ENCODE measurements around the gene BBS5.

The BBS5 gene

DNA sequence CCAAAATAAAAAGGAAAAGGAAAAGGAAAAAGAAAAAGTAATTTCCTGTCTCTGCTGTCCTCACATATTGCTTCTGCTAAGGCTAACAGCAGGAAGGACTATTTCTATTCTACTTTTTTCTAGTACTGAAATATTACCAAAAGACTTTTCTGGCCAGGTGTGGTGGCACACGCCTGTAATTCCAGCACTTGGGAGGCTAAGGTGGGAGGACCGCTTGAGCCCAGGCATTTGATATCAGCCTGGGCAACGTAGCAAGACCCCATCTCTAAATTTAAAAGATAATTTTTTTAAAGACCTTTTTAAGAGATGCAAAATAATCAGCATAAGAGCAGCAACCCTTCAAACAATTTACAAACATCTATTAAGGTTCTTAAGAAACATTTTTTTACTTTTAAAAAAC lies 63.1 kb downstream of the BBS5 start:
- TF ChIP-seq EZH2phosphoT487 (IDR thresholded peaks at IDR 0.05; ENCODE audit: low read depth) = no peak
- TF ChIP-seq, protein P1, sequence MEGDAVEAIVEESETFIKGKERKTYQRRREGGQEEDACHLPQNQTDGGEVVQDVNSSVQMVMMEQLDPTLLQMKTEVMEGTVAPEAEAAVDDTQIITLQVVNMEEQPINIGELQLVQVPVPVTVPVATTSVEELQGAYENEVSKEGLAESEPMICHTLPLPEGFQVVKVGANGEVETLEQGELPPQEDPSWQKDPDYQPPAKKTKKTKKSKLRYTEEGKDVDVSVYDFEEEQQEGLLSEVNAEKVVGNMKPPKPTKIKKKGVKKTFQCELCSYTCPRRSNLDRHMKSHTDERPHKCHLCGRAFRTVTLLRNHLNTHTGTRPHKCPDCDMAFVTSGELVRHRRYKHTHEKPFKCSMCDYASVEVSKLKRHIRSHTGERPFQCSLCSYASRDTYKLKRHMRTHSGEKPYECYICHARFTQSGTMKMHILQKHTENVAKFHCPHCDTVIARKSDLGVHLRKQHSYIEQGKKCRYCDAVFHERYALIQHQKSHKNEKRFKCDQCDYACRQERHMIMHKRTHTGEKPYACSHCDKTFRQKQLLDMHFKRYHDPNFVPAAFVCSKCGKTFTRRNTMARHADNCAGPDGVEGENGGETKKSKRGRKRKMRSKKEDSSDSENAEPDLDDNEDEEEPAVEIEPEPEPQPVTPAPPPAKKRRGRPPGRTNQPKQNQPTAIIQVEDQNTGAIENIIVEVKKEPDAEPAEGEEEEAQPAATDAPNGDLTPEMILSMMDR (IDR thresholded peaks at IDR 0.05; ENCODE audit: low read depth, low read length) = no peak
- H3K9me3 ChIP-seq (ENCODE audit: insufficient read depth, low read length) = no peaks in the 10 kb centered on the region
- H3K27ac ChIP-seq (ENCODE audit: low read length) = no peak overlapping the region
- H4K20me1 ChIP-seq (ENCODE audit: insufficient read depth, low read length) = no peaks in the 10 kb centered on the region
- no peak overlapping the region for H3K9ac ChIP-seq (ENCODE audit: low read length)
- H3K36me3 ChIP-seq (replicated peaks; ENCODE audit: low read depth, low read length) = peaks cover 23% of the 10 kb centered on the region
- no peaks in the 10 kb centered on the region for H3K27me3 ChIP-seq (ENCODE audit: low read depth, low read length)
- no peaks in the 10 kb centered on the region for H3K4me1 ChIP-seq (ENCODE audit: low read length)
- H3K79me2 ChIP-seq (ENCODE audit: low read length) = no peaks in the 10 kb centered on the region
- no peak overlapping the region for H2AFZ ChIP-seq (ENCODE audit: low read depth, low read length)
- H3K4me3 ChIP-seq (ENCODE audit: low read length) = no peak overlapping the region
- no peak overlapping the region for H3K4me2 ChIP-seq (ENCODE audit: low read length)

DNA sequence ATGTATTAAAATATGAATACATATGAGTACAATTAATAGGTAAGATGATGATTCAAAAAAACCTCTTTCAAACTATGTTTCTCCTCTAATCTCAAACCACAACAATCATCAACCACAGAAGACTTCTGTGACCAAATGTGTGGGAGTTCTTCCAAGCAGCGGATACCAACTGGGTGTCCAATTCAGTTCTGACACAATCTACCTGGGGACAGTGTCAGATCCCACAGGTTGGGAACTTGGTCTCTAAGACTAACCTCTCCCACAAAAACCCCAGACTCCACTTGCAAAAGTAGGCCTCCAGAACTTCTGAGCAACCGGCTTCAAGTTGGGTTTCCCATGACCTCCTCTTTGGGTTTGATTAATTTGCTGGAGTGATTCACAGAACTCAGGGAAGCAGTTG lies 67.5 kb downstream of the BBS5 start:
- TF ChIP-seq EZH2phosphoT487 (IDR thresholded peaks at IDR 0.05; ENCODE audit: low read depth) = no peak
- TF ChIP-seq, protein P1 (IDR thresholded peaks at IDR 0.05; ENCODE audit: low read depth, low read length) = no peak
- H3K36me3 ChIP-seq (replicated peaks; ENCODE audit: low read depth, low read length) = peaks cover 26% of the 10 kb centered on the region
- H3K4me1 ChIP-seq (ENCODE audit: low read length) = no peaks in the 10 kb centered on the region
- no peaks in the 10 kb centered on the region for H3K9me3 ChIP-seq (ENCODE audit: insufficient read depth, low read length)
- H3K79me2 ChIP-seq (ENCODE audit: low read length) = no peaks in the 10 kb centered on the region
- no peak overlapping the region for H3K27ac ChIP-seq (ENCODE audit: low read length)
- H3K27me3 ChIP-seq (ENCODE audit: low read depth, low read length) = no peaks in the 10 kb centered on the region
- H2AFZ ChIP-seq (ENCODE audit: low read depth, low read length) = no peak overlapping the region
- no peak overlapping the region for H3K9ac ChIP-seq (ENCODE audit: low read length)
- H3K4me2 ChIP-seq (ENCODE audit: low read length) = no peak overlapping the region
- H4K20me1 ChIP-seq (ENCODE audit: insufficient read depth, low read length) = no peaks in the 10 kb centered on the region
- no peak overlapping the region for H3K4me3 ChIP-seq (ENCODE audit: low read length)

Data from OCI-LY3 (cell line).